Germinal center (tissue), 1 donor: ENCODE data around the gene SDR9C7.
A peak's percentile ranks its signal among the peaks of the same experiment; 100 is the strongest.
"Not testable (repeated sequence)": the region's sequence is repeated elsewhere in the genome, so short reads cannot be mapped to it uniquely, and the experiment has no call there.

Source experiments
- DNase-seq: peaks from one replicate; pipeline ENCODE4 v3.0.0; 2012; ENCODE audit warnings: mixed read lengths, low spot score

Gene SDR9C7

GRCh38 chr12:56953314-56953713 is 19.1 kb upstream of the SDR9C7 start:
- DNase-seq = no peak

GRCh38 chr12:56951582-56952339 is 17.6 kb upstream of the SDR9C7 start:
- DNase-seq = no peak

- DNase-seq = no peak
These were observed 14.7 kb upstream of the SDR9C7 start for GRCh38 chr12:56948881-56949280.

DNA sequence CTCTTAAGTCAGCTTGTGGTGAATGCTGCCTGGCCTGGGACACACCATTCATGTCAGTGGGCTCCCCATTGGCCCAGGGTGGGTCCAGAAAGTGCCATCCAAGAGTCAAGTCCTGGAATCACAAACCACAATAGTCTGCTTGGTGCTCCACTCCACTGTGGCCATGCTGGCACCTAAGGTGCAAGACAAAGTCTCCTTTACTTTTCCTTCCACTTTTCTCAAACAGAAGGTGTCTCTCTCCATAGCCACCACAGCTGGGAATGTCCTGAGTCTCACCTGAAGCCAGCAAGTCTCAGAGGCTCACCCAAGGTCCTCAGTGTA is 14.2 kb upstream of the SDR9C7 start:
- DNase-seq = no peak

- no peak for DNase-seq
These were observed 13.6 kb upstream of the SDR9C7 start for GRCh38 chr12:56947633-56948456.

GRCh38 chr12:56943878-56944277 is 9.7 kb upstream of the SDR9C7 start:
- DNase-seq = no peak

GRCh38 chr12:56943374-56943773 is 9.2 kb upstream of the SDR9C7 start:
- not testable (repeated sequence) for DNase-seq

GRCh38 chr12:56941299-56942017 is 7.2 kb upstream of the SDR9C7 start:
- DNase-seq = no peak

DNA sequence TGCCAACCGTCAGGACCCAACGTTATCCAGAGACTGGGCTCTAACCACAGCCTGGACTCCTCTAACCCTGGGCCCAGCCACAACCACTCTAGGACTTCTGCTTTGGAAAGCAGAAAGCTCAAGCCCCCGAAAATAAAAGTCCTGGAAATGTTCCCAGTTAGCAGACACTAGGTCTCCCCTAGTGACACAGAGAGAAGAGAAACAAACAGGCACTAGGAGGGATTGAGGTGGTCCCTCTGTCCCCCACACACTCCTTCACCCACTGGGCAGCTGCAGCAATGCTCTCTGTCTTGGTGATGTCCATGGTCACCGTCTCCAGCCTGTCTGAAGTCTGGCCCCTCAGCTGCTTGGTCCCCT is 6.7 kb upstream of the SDR9C7 start:
- DNase-seq = not testable (repeated sequence)

DNA sequence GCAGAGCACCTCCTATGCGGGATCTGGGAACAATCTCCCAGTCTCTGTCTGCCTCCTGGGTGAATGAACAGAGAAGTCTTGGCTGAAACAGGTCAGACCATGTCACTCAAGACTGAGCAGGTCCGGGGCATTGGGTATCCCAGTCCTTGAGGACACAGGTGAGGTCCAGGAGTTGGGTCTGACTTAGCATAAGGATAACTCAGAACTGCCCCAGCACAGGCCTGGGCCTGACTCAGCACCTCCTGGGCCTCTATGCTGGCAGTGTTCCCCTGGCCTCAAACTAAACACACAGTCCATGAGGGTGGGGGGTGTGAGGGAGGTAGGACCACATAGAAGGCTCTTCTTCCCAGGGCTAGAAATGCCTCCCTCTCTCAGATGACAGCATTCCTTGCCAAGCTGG is 1.5 kb upstream of the SDR9C7 start:
- DNase-seq = no peak

DNA sequence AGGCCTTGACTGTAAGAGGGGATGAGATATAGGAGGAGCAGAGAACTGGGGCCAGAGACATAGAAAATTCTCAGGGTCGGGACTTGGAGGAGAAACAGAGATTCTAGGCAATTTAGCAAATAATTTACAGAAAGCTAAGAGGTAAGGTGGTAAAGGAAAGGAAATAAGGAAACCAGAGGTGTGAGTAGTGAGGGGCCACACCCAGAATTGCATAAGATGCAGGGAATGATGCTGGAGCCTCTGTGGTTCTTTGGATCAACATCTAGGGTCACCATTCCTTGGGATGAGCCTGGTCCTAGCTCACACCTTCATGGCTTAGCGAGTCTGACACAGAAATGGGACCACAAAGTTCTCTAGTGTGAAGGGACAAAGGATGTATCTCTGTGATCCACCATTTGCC is 949 bp upstream of the SDR9C7 start:
- no peak for DNase-seq

GRCh38 chr12:56932867-56933266 is 1.3 kb downstream of the SDR9C7 start:
- no peak for DNase-seq

GRCh38 chr12:56932146-56932545 is 2.1 kb downstream of the SDR9C7 start:
- no peak for DNase-seq

DNA sequence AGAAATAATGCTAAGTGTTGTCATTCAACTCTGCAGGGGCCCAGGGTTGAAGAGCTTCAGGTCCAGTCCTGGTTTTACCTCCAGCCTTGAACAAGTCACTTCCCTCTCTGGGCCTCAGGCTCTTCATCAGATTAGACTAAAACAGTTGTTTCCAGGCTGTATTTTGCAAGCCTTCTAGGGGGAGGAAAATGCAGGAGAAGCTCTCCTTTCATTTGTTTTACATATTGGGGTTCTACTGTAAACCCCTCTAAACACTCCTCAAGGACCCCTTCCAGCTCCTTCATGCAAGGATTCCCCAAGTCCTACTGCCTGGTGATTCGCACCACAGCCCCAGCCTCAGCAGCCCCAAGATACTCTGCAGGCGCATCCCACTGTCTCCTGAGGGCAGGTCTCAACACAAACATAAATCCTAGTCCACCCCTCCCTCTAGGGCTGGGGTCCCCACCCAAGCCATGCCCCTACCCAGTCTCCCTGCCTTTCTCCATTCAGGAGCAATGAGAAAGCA is 2.7 kb downstream of the SDR9C7 start:
- peak; percentile 46 for DNase-seq

- DNase-seq = no peak
These were observed 4.0 kb downstream of the SDR9C7 start for GRCh38 chr12:56930241-56930640.

DNA sequence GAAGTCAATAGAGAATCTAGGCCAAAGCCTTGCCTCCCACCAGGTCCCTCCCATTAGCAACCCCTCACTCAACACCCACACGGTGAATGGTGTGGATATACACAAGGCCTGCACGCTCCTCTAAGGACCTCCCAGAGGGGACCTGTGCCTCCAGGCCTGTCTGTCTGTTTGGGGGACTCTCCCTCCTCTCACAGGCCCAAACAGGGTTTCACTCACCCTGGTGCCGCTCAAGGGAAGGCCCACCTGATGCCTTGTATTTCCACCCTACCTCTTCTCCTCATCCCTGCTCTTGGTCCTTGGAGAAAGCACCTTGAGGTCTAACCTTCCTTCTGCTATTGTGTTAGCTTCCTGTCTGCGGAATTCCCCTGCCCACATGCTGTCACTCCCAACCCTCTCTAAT is 4.4 kb downstream of the SDR9C7 start:
- no peak for DNase-seq

- no peak for DNase-seq
These were observed 5.9 kb downstream of the SDR9C7 start for GRCh38 chr12:56928262-56928661.

- DNase-seq = no peak
These were observed 6.9 kb downstream of the SDR9C7 start for GRCh38 chr12:56927281-56927680.

GRCh38 chr12:56922031-56922430 is 12.2 kb downstream of the SDR9C7 start:
- no peak for DNase-seq

DNA sequence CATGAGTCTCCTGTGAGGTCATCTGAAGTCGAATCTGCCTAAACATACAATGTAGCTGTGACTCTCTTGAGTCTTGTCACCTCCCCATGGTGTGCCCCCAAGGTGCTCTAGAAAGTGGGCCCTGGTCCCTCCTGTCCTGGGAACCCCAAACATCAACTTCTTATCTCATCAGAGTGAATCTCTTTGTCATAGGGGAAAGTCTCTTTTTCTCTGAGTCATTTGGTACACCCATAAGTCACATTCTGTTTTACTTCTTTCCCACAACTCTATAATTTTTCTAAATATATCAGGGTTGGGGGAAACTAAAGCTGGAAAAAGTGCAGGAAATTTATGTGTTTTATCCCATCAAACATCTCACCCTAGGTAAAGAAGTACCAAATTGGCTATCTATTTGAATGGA is 12.9 kb downstream of the SDR9C7 start:
- DNase-seq = no peak

DNA sequence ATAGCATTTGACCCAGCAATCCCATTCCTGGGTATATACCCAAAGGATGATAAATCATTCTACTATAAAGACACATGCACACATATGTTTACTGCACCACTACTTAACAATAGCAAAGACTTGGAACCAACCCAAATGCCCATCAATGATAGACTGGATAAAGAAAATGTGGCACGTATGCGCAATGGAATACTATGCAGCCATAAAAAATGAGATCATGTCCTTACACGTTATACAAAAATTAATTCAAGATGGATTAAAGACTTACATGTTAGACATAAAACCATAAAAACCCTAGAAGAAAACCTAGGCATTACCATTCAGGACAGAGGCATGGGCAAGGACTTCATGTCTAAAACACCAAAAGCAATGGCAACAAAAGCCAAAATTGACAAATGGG is 16.1 kb downstream of the SDR9C7 start:
- DNase-seq = not testable (repeated sequence)

DNA sequence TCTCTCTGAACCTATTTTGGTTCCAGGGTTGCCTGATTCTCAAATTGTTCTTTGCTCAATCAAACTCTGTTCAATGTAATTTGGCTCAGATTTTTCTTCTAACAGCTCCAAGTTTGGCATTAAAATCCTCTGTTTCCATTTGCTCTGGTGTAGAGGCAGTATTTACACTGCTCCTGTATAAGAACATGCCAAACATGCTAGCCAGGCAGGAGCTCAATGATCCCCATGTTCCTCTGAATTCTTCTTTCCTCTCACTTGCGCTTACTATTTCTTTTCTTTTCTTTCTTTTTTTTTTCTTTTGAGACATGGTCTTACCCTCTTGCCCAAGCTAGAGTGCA is 17.2 kb downstream of the SDR9C7 start:
- DNase-seq = no peak
